Adrenal gland (tissue), 5 donors: ENCODE results near the gene CORO1C.

ENCODE experiments used
- POLR2A ChIP-seq, 2 donors: fragments of 450-650 bp; IDR thresholded peaks; one replicate each; pipeline ENCODE4 v1.6.1; 2017; ENCODE audit warnings: antibody characterized with exemption in 2 of 2, mild to moderate bottlenecking in 2 of 2, moderate library complexity in 1 of 2
- TF ChIP-seq, protein P1 (sequence below), 6 experiments: fragments of 450-650 bp in 4 of 6; fragments of 200-600 bp in 2 of 6; sonication (generic) in 1 of 6; IDR thresholded peaks; 1 replicate in 5 of 6; 2 replicates in 1 of 6; pipeline versions ENCODE4 v1.5.1 to v1.8.0; 2016 to 2021; ENCODE audit warnings: antibody characterized with exemption in 6 of 6, mild to moderate bottlenecking in 2 of 6, moderate library complexity in 1 of 6
- donor health status: DM: no; HTN: no; CAD: no.

DNA sequence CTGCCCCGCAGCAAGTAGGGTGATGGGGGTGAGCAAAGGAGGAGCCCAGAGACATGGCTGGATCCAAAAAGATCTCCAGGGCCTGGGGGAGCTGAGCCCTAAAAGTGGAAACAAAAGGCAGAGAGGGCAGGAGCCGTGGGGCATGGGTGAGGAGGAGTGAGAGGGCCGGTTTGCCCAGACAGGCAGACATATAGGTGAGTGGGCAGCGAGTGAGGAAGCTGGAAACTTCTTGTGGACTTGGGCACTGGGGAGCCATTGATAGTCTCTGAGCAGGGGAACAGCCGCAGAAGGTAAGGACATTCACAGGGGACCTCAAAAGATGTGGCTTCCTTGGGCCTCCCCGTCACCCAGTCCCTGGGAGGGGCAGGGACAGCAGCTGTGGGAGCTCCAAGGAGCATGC, 116.7 kb downstream of the CORO1C start:
- TF ChIP-seq, protein P1, sequence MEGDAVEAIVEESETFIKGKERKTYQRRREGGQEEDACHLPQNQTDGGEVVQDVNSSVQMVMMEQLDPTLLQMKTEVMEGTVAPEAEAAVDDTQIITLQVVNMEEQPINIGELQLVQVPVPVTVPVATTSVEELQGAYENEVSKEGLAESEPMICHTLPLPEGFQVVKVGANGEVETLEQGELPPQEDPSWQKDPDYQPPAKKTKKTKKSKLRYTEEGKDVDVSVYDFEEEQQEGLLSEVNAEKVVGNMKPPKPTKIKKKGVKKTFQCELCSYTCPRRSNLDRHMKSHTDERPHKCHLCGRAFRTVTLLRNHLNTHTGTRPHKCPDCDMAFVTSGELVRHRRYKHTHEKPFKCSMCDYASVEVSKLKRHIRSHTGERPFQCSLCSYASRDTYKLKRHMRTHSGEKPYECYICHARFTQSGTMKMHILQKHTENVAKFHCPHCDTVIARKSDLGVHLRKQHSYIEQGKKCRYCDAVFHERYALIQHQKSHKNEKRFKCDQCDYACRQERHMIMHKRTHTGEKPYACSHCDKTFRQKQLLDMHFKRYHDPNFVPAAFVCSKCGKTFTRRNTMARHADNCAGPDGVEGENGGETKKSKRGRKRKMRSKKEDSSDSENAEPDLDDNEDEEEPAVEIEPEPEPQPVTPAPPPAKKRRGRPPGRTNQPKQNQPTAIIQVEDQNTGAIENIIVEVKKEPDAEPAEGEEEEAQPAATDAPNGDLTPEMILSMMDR (IDR thresholded peaks at IDR 0.05), result no peak
- TF ChIP-seq POLR2A (IDR thresholded peaks at IDR 0.05), result no peak
